Measurements from ENCODE around the gene KCNH8.

The KCNH8 gene

DNA sequence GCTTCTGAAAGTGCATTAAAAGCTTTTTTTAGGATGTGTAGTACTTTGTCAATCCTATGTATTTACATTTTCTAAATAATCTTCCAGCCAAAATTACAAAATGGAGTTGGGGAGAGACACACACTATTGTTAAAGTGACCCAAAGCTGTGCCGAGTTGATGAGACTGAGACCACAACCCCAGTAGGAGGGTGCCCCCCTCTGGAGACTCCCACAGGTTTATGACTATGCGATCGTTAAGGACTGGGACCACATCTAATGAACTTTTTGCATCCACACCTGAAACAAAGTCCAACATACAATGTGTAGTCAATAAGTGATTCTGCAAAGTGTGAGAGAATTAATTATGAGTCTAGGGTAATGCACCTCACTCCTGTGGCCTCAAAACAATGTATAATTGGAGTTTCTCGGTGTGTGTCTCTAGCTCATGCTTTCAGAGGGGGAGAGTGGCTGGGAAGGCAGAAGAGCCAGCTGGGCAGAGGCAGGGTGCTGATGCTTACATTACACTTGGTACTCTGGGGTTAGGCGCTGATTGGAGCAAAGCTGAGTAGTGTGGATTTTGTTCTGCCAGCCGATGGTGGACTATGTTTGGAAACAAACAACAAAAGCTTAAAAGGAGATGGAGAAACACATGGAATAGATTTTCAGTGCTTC, 102.8 kb downstream of the KCNH8 start:
- Mint-ChIP-seq H3K9me3 (no peaks in the 10 kb centered on the region), H3K4me3 (no peak overlapping the region), H3K27ac (no peak overlapping the region), H3K36me3 (no peaks in the 10 kb centered on the region), H3K4me1 (peaks cover 8% of the 10 kb centered on the region), H3K27me3 (no peaks in the 10 kb centered on the region)
- CTCF ChIA-PET, result interaction anchor here (1.7 kb wide), 1 partner anchor 22 kb away, joined by 6 read pairs; no protein-coding TSS in a partner anchor
- DNase-seq, result no peak

DNA sequence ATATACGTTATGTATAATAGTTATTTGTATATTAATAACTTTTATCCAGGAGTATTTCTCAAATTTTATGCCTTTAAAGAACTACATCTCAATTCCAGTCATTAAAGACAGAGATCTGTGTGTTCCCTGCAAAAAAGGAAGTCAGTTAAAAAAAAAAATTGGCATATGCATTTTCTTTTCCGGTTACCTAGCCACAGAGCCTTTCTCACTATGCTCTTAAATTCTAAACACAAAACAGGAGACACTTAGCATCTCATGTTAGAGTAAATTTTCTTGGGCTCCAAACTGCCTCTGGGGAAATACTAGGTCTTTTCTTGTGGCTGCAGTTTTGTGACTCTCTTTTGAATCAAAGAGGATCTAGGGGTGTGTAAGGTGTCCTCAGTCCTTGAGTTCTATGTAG, 105.9 kb downstream of the KCNH8 start:
- Mint-ChIP-seq H3K36me3 (no peaks in the 10 kb centered on the region), H3K4me3 (no peak overlapping the region), H3K9me3 (no peaks in the 10 kb centered on the region), H3K4me1 (peaks cover 8% of the 10 kb centered on the region), H3K27ac (no peak overlapping the region), H3K27me3 (no peaks in the 10 kb centered on the region)
- DNase-seq, result no peak
- CTCF ChIA-PET, result no interaction called here

DNA sequence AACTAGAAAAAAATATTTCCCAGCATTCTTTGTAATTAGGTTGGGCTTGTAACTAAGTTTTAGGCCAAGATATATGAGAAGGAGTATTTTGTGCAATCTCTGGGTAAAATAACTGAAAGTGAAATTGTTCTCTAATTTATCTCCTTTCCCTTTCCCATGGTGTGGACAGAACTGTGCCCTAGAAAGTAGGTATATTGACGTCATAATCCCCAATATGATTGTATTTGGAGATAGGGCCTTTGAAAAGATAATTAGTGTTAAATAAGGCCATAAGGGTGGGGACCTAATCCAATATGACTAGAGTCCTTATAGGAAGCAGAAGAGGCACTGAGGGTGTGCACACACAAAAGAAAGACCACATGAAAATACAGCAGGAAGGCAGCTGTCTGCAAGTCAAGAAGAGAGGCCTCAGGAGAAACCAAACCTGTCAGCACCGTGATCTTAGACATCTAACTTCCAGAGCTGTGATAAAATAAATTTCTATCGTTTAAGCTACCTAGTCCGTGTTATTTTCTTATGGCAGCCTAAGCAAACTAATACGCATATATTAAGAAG, 106.6 kb downstream of the KCNH8 start:
- Mint-ChIP-seq H3K4me1 (peaks cover 8% of the 10 kb centered on the region), H3K27me3 (no peaks in the 10 kb centered on the region), H3K36me3 (no peaks in the 10 kb centered on the region), H3K27ac (no peak overlapping the region), H3K9me3 (no peaks in the 10 kb centered on the region), H3K4me3 (no peak overlapping the region)
- CTCF ChIA-PET, result interaction anchor here (1.0 kb wide), 1 partner anchor 189 kb away, joined by 3 read pairs; no protein-coding TSS in a partner anchor
- DNase-seq, result no peak

DNA sequence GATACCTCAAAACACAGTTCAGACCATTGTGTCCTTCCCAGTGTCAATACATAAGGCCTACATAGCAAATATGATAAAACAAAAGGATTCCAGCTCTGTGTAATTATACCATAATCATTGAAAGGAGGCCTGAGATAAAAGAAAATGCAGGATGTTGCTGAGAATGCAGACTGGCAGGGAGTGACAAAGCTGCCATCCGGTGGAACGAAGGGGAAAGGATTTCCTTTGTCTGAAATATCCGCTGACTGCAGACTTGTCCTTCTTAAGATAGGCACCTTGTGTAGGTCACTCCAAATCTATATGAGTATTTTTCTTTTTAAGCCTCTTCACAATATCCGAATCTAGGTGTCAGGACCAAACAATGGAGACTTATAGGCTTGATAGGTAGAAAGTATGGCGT, 108.0 kb downstream of the KCNH8 start:
- no peak overlapping the region for H3K27ac Mint-ChIP-seq
- H3K4me1 Mint-ChIP-seq, result peaks cover 8% of the 10 kb centered on the region
- H3K4me3 Mint-ChIP-seq, result no peak overlapping the region
- CTCF ChIA-PET, result interaction anchor here (1.1 to 1.2 kb wide), 2 partner anchors 28 to 210 kb away, joined by 4 read pairs; no protein-coding TSS in a partner anchor
- no peak for DNase-seq
- H3K9me3 Mint-ChIP-seq, result no peaks in the 10 kb centered on the region
- H3K36me3 Mint-ChIP-seq, result no peaks in the 10 kb centered on the region
- H3K27me3 Mint-ChIP-seq, result no peaks in the 10 kb centered on the region

- no peaks in the 10 kb centered on the region for H3K9me3 Mint-ChIP-seq
- CTCF ChIA-PET, result no interaction called here
- H3K4me3 Mint-ChIP-seq, result no peak overlapping the region
- no peaks in the 10 kb centered on the region for H3K4me1 Mint-ChIP-seq
- no peak overlapping the region for H3K27ac Mint-ChIP-seq
- no peaks in the 10 kb centered on the region for H3K27me3 Mint-ChIP-seq
- no peaks in the 10 kb centered on the region for H3K36me3 Mint-ChIP-seq
- DNase-seq, result no peak
Observed at GRCh38 chr3:19263606-19264005, 115.3 kb downstream of the KCNH8 start.

- Mint-ChIP-seq H3K27ac (no peak overlapping the region), H3K4me1 (no peaks in the 10 kb centered on the region), H3K36me3 (no peaks in the 10 kb centered on the region), H3K4me3 (no peak overlapping the region), H3K27me3 (no peaks in the 10 kb centered on the region), H3K9me3 (no peaks in the 10 kb centered on the region)
- CTCF ChIA-PET, result no interaction called here
- DNase-seq, result no peak
Observed at GRCh38 chr3:19264424-19264823, 116.1 kb downstream of the KCNH8 start.

- Mint-ChIP-seq H3K9me3 (no peaks in the 10 kb centered on the region), H3K36me3 (no peaks in the 10 kb centered on the region), H3K27me3 (no peaks in the 10 kb centered on the region), H3K4me3 (no peak overlapping the region), H3K4me1 (no peaks in the 10 kb centered on the region), H3K27ac (no peak overlapping the region)
- DNase-seq, result no peak
- CTCF ChIA-PET, result no interaction called here
Observed at GRCh38 chr3:19267040-19267439, 118.7 kb downstream of the KCNH8 start.

DNA sequence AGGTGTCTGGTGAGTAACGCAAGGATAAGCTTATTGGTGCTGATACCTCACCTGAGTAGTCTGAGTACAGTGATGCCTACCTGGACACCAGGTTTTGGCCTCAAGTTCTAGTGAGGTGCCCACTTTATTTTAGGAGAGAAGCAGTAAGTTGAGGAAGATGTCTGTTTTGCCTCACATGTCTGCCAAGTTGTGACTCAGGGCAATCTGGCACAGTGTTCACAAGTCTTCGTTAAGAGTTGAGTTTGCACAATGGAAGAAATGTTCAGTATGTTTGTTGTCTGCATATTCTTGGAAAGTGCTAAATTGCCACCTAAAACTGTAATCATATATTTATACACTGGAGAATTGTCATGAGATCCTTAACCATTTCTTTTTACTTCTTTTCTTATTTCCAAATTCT, 122.2 kb downstream of the KCNH8 start:
- Mint-ChIP-seq H3K9me3 (no peaks in the 10 kb centered on the region), H3K4me1 (no peaks in the 10 kb centered on the region), H3K4me3 (no peak overlapping the region)

DNA sequence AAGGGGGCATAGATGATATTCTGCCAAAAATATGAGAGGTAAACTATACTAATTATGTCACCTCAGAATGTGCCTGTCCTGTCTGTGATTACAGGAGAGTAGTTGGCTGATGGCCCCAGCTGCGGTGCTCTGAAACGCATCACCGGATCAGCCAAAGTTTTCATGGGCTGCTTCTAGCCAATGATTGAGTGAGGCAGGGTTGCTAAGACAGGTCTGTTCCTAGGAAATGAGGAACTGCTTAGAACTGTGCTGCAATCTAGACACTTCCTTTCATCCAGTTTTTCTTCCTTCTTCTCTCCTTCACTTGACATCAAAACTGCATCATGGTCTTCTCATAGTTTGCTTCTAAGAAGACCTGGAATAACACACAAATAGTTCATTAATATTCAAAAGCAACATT, 124.0 kb downstream of the KCNH8 start:
- H3K9me3 Mint-ChIP-seq, result no peaks in the 10 kb centered on the region

More for the DNA sequence above, 122.2 kb downstream of the KCNH8 start:
- no peaks in the 10 kb centered on the region for H3K27me3 Mint-ChIP-seq
- no peak for DNase-seq
- H3K27ac Mint-ChIP-seq, result no peak overlapping the region
- CTCF ChIA-PET, result no interaction called here
- H3K36me3 Mint-ChIP-seq, result no peaks in the 10 kb centered on the region

DNA sequence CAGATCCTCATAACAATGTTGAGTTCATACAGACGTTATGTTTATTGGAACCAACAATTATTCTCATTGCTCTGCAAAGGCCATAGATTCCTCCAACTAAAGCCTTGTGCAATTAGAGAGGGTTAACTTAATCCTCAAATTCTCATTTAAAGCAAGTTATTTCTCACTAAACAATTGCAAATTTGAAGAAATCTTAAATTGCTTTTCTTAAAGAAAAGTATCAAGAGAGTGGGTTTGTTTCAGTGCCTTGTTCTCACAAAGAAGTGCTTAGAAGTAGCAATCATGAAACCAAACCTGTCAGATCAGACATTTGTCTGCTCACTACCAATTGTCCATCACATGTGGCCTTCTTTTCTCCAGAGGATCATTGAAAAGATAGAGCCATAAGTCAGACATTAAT, 124.8 kb downstream of the KCNH8 start:
- no peaks in the 10 kb centered on the region for H3K27me3 Mint-ChIP-seq
- no peaks in the 10 kb centered on the region for H3K36me3 Mint-ChIP-seq
- H3K9me3 Mint-ChIP-seq, result no peaks in the 10 kb centered on the region
- CTCF ChIA-PET, result no interaction called here
- H3K4me1 Mint-ChIP-seq, result no peaks in the 10 kb centered on the region
- H3K4me3 Mint-ChIP-seq, result no peak overlapping the region
- DNase-seq, result no peak
- no peak overlapping the region for H3K27ac Mint-ChIP-seq

More for the DNA sequence above, 124.0 kb downstream of the KCNH8 start:
- CTCF ChIA-PET, result no interaction called here
- no peaks in the 10 kb centered on the region for H3K36me3 Mint-ChIP-seq
- H3K27me3 Mint-ChIP-seq, result no peaks in the 10 kb centered on the region
- H3K4me3 Mint-ChIP-seq, result no peak overlapping the region
- no peak overlapping the region for H3K27ac Mint-ChIP-seq
- no peaks in the 10 kb centered on the region for H3K4me1 Mint-ChIP-seq
- DNase-seq, result no peak

- no peaks in the 10 kb centered on the region for H3K9me3 Mint-ChIP-seq
Observed at GRCh38 chr3:19274576-19274975, 126.3 kb downstream of the KCNH8 start.

GRCh38 chr3:19284974-19285373, 136.7 kb downstream of the KCNH8 start:
- no peaks in the 10 kb centered on the region for H3K27me3 Mint-ChIP-seq
- no peak for DNase-seq
- CTCF ChIA-PET, result no interaction called here

More at GRCh38 chr3:19274576-19274975, 126.3 kb downstream of the KCNH8 start:
- no peaks in the 10 kb centered on the region for H3K4me1 Mint-ChIP-seq
- CTCF ChIA-PET, result no interaction called here
- no peaks in the 10 kb centered on the region for H3K27me3 Mint-ChIP-seq
- no peak for DNase-seq
- H3K36me3 Mint-ChIP-seq, result no peaks in the 10 kb centered on the region
- no peak overlapping the region for H3K27ac Mint-ChIP-seq
- no peak overlapping the region for H3K4me3 Mint-ChIP-seq

DNA sequence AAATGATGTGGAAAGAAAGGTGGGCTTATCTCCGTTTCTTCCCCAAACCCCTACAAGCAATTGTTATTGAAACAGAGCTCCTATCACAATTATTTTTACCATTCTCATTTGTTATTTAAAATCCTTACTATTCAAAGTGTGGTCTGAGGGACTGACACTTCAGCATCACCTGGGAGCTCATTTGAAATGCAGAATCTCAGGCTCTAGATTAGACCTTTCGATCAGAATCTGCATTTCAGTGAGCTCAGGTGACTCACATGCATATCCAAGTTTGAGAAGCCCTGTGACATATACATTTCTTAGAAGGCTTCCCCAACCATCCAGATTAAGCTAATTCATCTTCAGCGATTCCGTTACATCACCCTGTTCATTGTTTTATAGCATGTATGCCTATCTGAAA, 145.0 kb downstream of the KCNH8 start:
- no peaks in the 10 kb centered on the region for H3K36me3 Mint-ChIP-seq
- CTCF ChIA-PET, result interaction anchor here (1.1 kb wide), 1 partner anchor 56 kb away, joined by 3 read pairs; no protein-coding TSS in a partner anchor

More at GRCh38 chr3:19284974-19285373, 136.7 kb downstream of the KCNH8 start:
- H3K9me3 Mint-ChIP-seq, result no peaks in the 10 kb centered on the region
- H3K4me3 Mint-ChIP-seq, result no peak overlapping the region
- no peaks in the 10 kb centered on the region for H3K4me1 Mint-ChIP-seq
- no peaks in the 10 kb centered on the region for H3K36me3 Mint-ChIP-seq
- H3K27ac Mint-ChIP-seq, result no peak overlapping the region

GRCh38 chr3:19295208-19295607, 146.9 kb downstream of the KCNH8 start:
- Mint-ChIP-seq H3K27me3 (no peaks in the 10 kb centered on the region), H3K36me3 (no peaks in the 10 kb centered on the region), H3K4me1 (no peaks in the 10 kb centered on the region), H3K9me3 (no peaks in the 10 kb centered on the region), H3K27ac (no peak overlapping the region), H3K4me3 (no peak overlapping the region)
- CTCF ChIA-PET, result no interaction called here
- no peak for DNase-seq

More for the DNA sequence above, 145.0 kb downstream of the KCNH8 start:
- H3K9me3 Mint-ChIP-seq, result no peaks in the 10 kb centered on the region
- no peak overlapping the region for H3K27ac Mint-ChIP-seq
- no peaks in the 10 kb centered on the region for H3K27me3 Mint-ChIP-seq
- H3K4me3 Mint-ChIP-seq, result no peak overlapping the region
- no peaks in the 10 kb centered on the region for H3K4me1 Mint-ChIP-seq
- DNase-seq, result no peak

- CTCF ChIA-PET, result no interaction called here
- no peak overlapping the region for H3K27ac Mint-ChIP-seq
- no peaks in the 10 kb centered on the region for H3K9me3 Mint-ChIP-seq
- no peaks in the 10 kb centered on the region for H3K27me3 Mint-ChIP-seq
- H3K4me1 Mint-ChIP-seq, result no peaks in the 10 kb centered on the region
- H3K36me3 Mint-ChIP-seq, result no peaks in the 10 kb centered on the region
- no peak overlapping the region for H3K4me3 Mint-ChIP-seq
- no peak for DNase-seq
Observed at GRCh38 chr3:19331931-19332330, 183.6 kb downstream of the KCNH8 start.

All from activated naive CD4-positive, alpha-beta T cell treated with anti-CD3 and anti-CD28 coated beads, Interleukin-2, amount 10 ng/mL, durations not matched to agents 7 days and 5 days (primary cell).